HEK293 (cell line): ENCODE measurements around the gene ACOT12.

ENCODE experiments used
- CTCF ChIA-PET: fragments of 350-600 bp; formaldehyde crosslinking; extraction: SDS; loops from one replicate; lab custom pipeline; 2021; ENCODE audit warnings: antibody characterized with exemption; lab: Yijun Ruan, JAX
- POLR2A ChIA-PET: fragments of 300-600 bp; formaldehyde crosslinking; extraction: SDS; loops from one replicate; lab custom pipeline; 2020; ENCODE audit warnings: antibody characterized with exemption, inconsistent platforms; lab: Yijun Ruan, JAX
- H3K27ac ChIP-seq: fragments of 200-500 bp; sonication (Bioruptor generic); 2 replicates; pipeline ENCODE4 v1.5.1; 2014; ENCODE audit warnings: low read depth, low read length, control low read depth, inconsistent platforms; ENCODE audit errors: extremely low read depth
- H3K36me3 ChIP-seq, 2 experiments: fragments of 200-500 bp in 1 of 2; sonication (Bioruptor generic) in 1 of 2; 1 replicate in 1 of 2; 2 replicates in 1 of 2; pipeline ENCODE4 v1.5.1; 2014 to 2017; ENCODE audit warnings: inconsistent platforms in 2 of 2, low read length in 2 of 2; ENCODE audit not compliant: control insufficient read depth in 2 of 2, insufficient read depth in 1 of 2
- H3K4me1 ChIP-seq: fragments of 200-500 bp; sonication (Bioruptor generic); 2 replicates; pipeline ENCODE4 v1.5.1; 2014; ENCODE audit warnings: mild to moderate bottlenecking, low read length, inconsistent platforms; ENCODE audit not compliant: control insufficient read depth, insufficient read depth
- H3K4me3 ChIP-seq: 2 replicates; pipeline ENCODE4 v1.5.1; 2011; ENCODE audit warnings: low read depth, mild to moderate bottlenecking, control low read depth, low read length, moderate library complexity
- H3K9me3 ChIP-seq: fragments of 200-500 bp; sonication (Bioruptor generic); 2 replicates; pipeline ENCODE4 v1.5.1; 2014; ENCODE audit warnings: low read depth, low read length, inconsistent platforms; ENCODE audit not compliant: control insufficient read depth, insufficient read depth
- FEZF1 ChIP-seq: fragments of 450-650 bp; formaldehyde crosslinking; IDR thresholded peaks from 2 replicates; pipeline ENCODE4 v1.5.1; 2016; ENCODE audit warnings: missing biosample characterization, missing genetic modification characterization
- KLF10 ChIP-seq: fragments of 450-650 bp; IDR thresholded peaks from 2 replicates; pipeline ENCODE4 v1.5.1; 2018; ENCODE audit warnings: missing biosample characterization, mild to moderate bottlenecking, missing genetic modification characterization
- KLF9 ChIP-seq: fragments of 450-650 bp; formaldehyde crosslinking; IDR thresholded peaks from 2 replicates; pipeline ENCODE4 v1.5.1; 2016; ENCODE audit warnings: missing biosample characterization, missing genetic modification characterization, low read depth
- OSR2 ChIP-seq: fragments of 450-650 bp; formaldehyde crosslinking; IDR thresholded peaks from 2 replicates; pipeline ENCODE4 v1.5.1; 2016; ENCODE audit warnings: missing biosample characterization, missing genetic modification characterization
- PRDM1 ChIP-seq: fragments of 450-650 bp; formaldehyde crosslinking; IDR thresholded peaks from 2 replicates; pipeline ENCODE4; 2016; ENCODE audit warnings: missing biosample characterization, missing genetic modification characterization
- REST ChIP-seq: fragments of 450-650 bp; formaldehyde crosslinking; IDR thresholded peaks from 2 replicates; pipeline ENCODE4 v1.5.1; 2016; ENCODE audit warnings: missing biosample characterization, missing genetic modification characterization
- SCRT1 ChIP-seq: fragments of 450-650 bp; formaldehyde crosslinking; IDR thresholded peaks from 2 replicates; pipeline ENCODE4 v1.5.1; 2016; ENCODE audit warnings: missing biosample characterization, missing genetic modification characterization, borderline replicate concordance
- ZBTB1 ChIP-seq: fragments of 450-650 bp; formaldehyde crosslinking; IDR thresholded peaks from 2 replicates; pipeline ENCODE4 v1.5.1; 2016; ENCODE audit warnings: missing biosample characterization, missing genetic modification characterization
- ZBTB21 ChIP-seq: fragments of 450-650 bp; formaldehyde crosslinking; IDR thresholded peaks from 2 replicates; pipeline ENCODE4 v1.5.1; 2017; ENCODE audit warnings: missing biosample characterization, missing genetic modification characterization
- ZNF132 ChIP-seq: fragments of 450-650 bp; formaldehyde crosslinking; IDR thresholded peaks from 2 replicates; pipeline ENCODE4 v1.5.1; 2017; ENCODE audit warnings: missing biosample characterization, missing genetic modification characterization, borderline replicate concordance
- ZNF19 ChIP-seq: fragments of 450-650 bp; formaldehyde crosslinking; IDR thresholded peaks from 2 replicates; pipeline ENCODE4; 2016; ENCODE audit warnings: missing biosample characterization, missing genetic modification characterization, low read depth
- ZNF223 ChIP-seq: fragments of 450-650 bp; formaldehyde crosslinking; IDR thresholded peaks from 2 replicates; pipeline ENCODE4 v1.5.1; 2016; ENCODE audit warnings: missing biosample characterization, missing genetic modification characterization
- ZNF280D ChIP-seq: fragments of 450-650 bp; formaldehyde crosslinking; IDR thresholded peaks from 2 replicates; pipeline ENCODE4 v1.5.1; 2016; ENCODE audit warnings: missing biosample characterization, missing genetic modification characterization
- ZNF302 ChIP-seq: fragments of 450-650 bp; formaldehyde crosslinking; IDR thresholded peaks from 2 replicates; pipeline ENCODE4 v1.5.1; 2016; ENCODE audit warnings: missing biosample characterization, missing genetic modification characterization, low read depth
- ZNF561 ChIP-seq: fragments of 450-650 bp; IDR thresholded peaks from 2 replicates; pipeline ENCODE4 v1.5.1; 2018; ENCODE audit warnings: missing biosample characterization, missing genetic modification characterization, borderline replicate concordance
- ZNF658 ChIP-seq: fragments of 450-650 bp; formaldehyde crosslinking; IDR thresholded peaks from 2 replicates; pipeline ENCODE4; 2016; ENCODE audit warnings: missing biosample characterization, missing genetic modification characterization
- ZNF768 ChIP-seq: fragments of 450-650 bp; formaldehyde crosslinking; IDR thresholded peaks from 2 replicates; pipeline ENCODE4 v1.5.1; 2018; ENCODE audit warnings: missing biosample characterization, mild to moderate bottlenecking, missing genetic modification characterization
- ZNF792 ChIP-seq: fragments of 450-650 bp; formaldehyde crosslinking; IDR thresholded peaks from 2 replicates; pipeline ENCODE4 v1.5.1; 2016; ENCODE audit warnings: missing biosample characterization, missing genetic modification characterization
- TF ChIP-seq, protein P1 (sequence below): fragments of 450-650 bp; formaldehyde crosslinking; IDR thresholded peaks from 2 replicates; pipeline ENCODE4 v1.5.1; 2016; ENCODE audit warnings: missing biosample characterization, missing genetic modification characterization
- TF ChIP-seq, protein P2 (sequence below): fragments of 450-650 bp; formaldehyde crosslinking; IDR thresholded peaks from 2 replicates; pipeline ENCODE4 v1.5.1; 2017; ENCODE audit warnings: missing biosample characterization, missing genetic modification characterization
- TF ChIP-seq, protein P3 (sequence below): fragments of 450-650 bp; formaldehyde crosslinking; IDR thresholded peaks from 2 replicates; pipeline ENCODE4; 2016; ENCODE audit warnings: missing biosample characterization, missing genetic modification characterization
- TF ChIP-seq, protein P4 (sequence below): fragments of 450-650 bp; formaldehyde crosslinking; IDR thresholded peaks from 2 replicates; pipeline ENCODE4 v1.5.1; 2016; ENCODE audit warnings: missing biosample characterization, missing genetic modification characterization
- TF ChIP-seq, protein P5 (sequence below): fragments of 450-650 bp; formaldehyde crosslinking; optimal IDR thresholded peaks from 2 replicates; pipeline ENCODE3; 2016; ENCODE audit warnings: missing biosample characterization, mild to moderate bottlenecking, missing genetic modification characterization

Gene ACOT12

GRCh38 chr5:81310402-81311063 lies 83.4 kb downstream of the ACOT12 start (continued):
- TF ChIP-seq ZNF658 (tag by site-specific recombination) (no peak), ZBTB1 (tag by site-specific recombination) (no peak), ZNF223 (tag by site-specific recombination) (no peak), OSR2 (tag by site-specific recombination) (no peak), ZNF302 (tag by site-specific recombination) (no peak), SCRT1 (no peak), ZNF561 (no peak), PRDM1 (no peak), KLF10 (tag by site-specific recombination) (no peak), FEZF1 (tag by site-specific recombination) (no peak)
- TF ChIP-seq, protein P1, sequence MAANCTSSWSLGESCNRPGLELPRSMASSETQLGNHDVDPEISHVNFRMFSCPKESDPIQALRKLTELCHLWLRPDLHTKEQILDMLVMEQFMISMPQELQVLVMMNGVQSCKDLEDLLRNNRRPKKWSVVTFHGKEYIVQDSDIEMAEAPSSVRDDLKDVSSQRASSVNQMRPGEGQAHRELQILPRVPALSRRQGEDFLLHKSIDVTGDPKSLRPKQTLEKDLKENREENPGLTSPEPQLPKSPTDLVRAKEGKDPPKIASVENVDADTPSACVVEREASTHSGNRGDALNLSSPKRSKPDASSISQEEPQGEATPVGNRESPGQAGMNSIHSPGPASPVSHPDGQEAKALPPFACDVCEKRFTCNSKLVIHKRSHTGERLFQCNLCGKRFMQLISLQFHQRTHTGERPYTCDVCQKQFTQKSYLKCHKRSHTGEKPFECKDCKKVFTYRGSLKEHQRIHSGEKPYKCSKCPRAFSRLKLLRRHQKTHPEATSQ (tag by site-specific recombination), result no peak
- TF ChIP-seq, protein P2, sequence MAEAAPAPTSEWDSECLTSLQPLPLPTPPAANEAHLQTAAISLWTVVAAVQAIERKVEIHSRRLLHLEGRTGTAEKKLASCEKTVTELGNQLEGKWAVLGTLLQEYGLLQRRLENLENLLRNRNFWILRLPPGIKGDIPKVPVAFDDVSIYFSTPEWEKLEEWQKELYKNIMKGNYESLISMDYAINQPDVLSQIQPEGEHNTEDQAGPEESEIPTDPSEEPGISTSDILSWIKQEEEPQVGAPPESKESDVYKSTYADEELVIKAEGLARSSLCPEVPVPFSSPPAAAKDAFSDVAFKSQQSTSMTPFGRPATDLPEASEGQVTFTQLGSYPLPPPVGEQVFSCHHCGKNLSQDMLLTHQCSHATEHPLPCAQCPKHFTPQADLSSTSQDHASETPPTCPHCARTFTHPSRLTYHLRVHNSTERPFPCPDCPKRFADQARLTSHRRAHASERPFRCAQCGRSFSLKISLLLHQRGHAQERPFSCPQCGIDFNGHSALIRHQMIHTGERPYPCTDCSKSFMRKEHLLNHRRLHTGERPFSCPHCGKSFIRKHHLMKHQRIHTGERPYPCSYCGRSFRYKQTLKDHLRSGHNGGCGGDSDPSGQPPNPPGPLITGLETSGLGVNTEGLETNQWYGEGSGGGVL (tag by site-specific recombination), result no peak
- TF ChIP-seq, protein P3, sequence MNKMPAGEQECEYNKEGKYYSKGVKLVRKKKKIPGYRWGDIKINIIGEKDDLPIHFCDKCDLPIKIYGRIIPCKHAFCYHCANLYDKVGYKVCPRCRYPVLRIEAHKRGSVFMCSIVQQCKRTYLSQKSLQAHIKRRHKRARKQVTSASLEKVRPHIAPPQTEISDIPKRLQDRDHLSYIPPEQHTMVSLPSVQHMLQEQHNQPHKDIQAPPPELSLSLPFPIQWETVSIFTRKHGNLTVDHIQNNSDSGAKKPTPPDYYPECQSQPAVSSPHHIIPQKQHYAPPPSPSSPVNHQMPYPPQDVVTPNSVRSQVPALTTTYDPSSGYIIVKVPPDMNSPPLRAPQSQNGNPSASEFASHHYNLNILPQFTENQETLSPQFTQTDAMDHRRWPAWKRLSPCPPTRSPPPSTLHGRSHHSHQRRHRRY (tag by site-specific recombination), result no peak
- TF ChIP-seq, protein P4, sequence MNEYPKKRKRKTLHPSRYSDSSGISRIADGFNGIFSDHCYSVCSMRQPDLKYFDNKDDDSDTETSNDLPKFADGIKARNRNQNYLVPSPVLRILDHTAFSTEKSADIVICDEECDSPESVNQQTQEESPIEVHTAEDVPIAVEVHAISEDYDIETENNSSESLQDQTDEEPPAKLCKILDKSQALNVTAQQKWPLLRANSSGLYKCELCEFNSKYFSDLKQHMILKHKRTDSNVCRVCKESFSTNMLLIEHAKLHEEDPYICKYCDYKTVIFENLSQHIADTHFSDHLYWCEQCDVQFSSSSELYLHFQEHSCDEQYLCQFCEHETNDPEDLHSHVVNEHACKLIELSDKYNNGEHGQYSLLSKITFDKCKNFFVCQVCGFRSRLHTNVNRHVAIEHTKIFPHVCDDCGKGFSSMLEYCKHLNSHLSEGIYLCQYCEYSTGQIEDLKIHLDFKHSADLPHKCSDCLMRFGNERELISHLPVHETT (tag by site-specific recombination), result no peak

GRCh38 chr5:81308836-81309235 lies 85.1 kb downstream of the ACOT12 start:
- H3K9me3 ChIP-seq, result no peaks in the 10 kb centered on the region
- H3K27ac ChIP-seq, result no peak overlapping the region
- H3K36me3 ChIP-seq, result peaks cover 19 to 59% of the 10 kb centered on the region in 2 experiments; a peak in 2 of 3 replicates
- ChIA-PET POLR2A (interaction anchor here (1.4 kb wide), 1 partner anchor 7 kb away, joined by 3 read pairs; the partner anchor contains the start of gene ZCCHC9), CTCF (interaction anchor here (1.6 kb wide), 1 partner anchor 10 kb away, joined by 6 read pairs; no protein-coding TSS in a partner anchor)
- no peak overlapping the region for H3K4me3 ChIP-seq
- H3K4me1 ChIP-seq, result no peaks in the 10 kb centered on the region
- no peak for TF ChIP-seq ZNF19 (tag by site-specific recombination)
- no peak for TF ChIP-seq ZNF280D (tag by site-specific recombination)
- TF ChIP-seq ZNF792, result no peak
- TF ChIP-seq ZBTB21 (tag by site-specific recombination), result no peak
- TF ChIP-seq, protein P5, sequence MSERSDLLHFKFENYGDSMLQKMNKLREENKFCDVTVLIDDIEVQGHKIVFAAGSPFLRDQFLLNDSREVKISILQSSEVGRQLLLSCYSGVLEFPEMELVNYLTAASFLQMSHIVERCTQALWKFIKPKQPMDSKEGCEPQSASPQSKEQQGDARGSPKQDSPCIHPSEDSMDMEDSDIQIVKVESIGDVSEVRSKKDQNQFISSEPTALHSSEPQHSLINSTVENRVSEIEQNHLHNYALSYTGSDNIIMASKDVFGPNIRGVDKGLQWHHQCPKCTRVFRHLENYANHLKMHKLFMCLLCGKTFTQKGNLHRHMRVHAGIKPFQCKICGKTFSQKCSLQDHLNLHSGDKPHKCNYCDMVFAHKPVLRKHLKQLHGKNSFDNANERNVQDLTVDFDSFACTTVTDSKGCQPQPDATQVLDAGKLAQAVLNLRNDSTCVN (tag by site-specific recombination), result no peak
- TF ChIP-seq ZNF223 (tag by site-specific recombination), result no peak
- TF ChIP-seq REST, result no peak
- TF ChIP-seq ZNF768 (tag by site-specific recombination), result no peak
- no peak for TF ChIP-seq KLF9 (tag by site-specific recombination)
- TF ChIP-seq ZNF132, result no peak
